Frontal cortex (tissue), 4 donors: ENCODE measurements around the gene CYBC1. TPM values are rescaled to one million over a fixed set of nuclear protein-coding genes. Genes with fewer than 3 reads are reported as not detected.
"Not testable (repeated sequence)": the region's sequence is repeated elsewhere in the genome, so short reads cannot be mapped to it uniquely, and the experiment has no call there.

Experiments
- DNase-seq, 2 donors: peaks; one replicate each; pipeline ENCODE4 v3.0.0; 2012; ENCODE audit warnings: low spot score in 2 of 2
- FAIRE-seq: peaks from 2 replicates; lab custom pipeline; 2012; peaks lifted over from hg19 to GRCh38; lab: Jason Lieb, UNC
- total RNA-seq: library from RNA; depleted of rRNA; stranded (reverse); fragments of >200 nt; gene quantifications from one replicate; pipeline ENCODE4 v1.2.3, GENCODE V29; 2014
- donor health status: control.
- donor health status: control.
- donor health status: control.

The CYBC1 gene
- total RNA-seq, 1 donor from 2014 or later, result 19.2 TPM

GRCh38 chr17:82414548-82415281 lies 35.8 kb downstream of the CYBC1 start:
- no peak for FAIRE-seq
- DNase-seq, result peak; percentile 80 to 83

DNA sequence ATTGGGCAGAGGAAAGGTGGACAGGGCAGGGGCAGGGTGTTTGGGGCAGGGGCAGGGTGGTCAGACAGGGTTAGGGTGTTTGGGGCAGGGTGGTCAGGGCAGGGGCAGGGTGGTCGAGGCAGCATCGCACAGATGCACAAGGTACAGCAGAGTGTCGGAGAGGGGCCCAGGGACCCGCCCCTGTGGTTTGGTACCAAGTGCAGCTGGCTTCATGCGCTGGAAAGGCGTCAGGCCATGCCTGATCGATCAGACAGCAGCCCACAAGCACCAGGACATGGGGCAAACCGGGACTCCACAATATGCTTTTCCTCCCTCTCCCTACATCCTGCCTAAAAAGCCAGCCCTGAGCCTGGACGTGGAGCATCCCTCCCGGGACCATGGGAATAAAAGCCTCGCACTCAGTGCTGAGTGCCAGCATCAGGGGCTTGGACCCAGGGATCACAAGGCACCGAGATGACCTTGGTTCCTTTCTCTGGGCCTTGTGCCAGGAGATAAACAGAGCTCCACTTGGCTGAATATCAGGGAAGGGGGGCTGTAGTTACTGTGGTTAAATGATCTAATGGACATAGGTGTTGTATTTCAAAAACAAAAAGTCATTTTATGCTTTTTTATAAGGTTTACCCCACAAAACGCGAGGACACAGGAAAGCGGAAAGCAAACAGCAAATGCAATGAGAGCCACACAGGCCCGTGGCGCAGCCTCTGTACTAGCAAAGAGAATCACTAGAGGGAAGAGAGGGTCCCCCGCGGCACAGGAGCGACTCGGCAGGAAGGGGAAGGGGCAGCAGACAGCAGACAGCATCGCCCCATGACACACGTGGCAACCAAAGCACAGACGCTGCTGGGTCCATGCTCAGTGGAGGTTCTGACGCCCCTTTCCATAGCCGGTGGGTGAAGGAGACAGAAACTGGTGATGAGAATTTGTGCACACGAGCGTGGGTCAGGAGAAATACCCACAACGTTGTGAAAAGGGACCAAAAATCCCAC lies 37.7 kb downstream of the CYBC1 start:
- DNase-seq (no peak), FAIRE-seq (no peak)

DNA sequence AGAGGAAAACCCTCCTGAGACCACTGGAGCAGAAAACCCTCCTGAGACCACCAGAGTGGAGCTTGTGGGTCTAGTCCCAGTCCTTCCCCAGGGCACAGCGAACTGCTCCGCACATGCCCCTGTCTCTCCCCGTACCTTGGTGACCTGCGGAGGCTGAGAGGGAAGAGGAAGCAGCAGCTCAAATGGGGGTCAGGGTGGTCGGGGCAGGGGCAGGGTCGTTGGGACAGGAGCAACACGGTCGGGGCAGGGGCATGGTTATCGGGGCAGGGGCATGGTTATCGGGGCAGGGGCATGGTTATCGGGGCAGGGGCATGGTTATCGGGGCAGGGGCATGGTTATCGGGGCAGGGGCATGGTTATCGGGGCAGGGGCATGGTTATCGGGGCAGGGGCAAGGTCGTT lies 38.5 kb downstream of the CYBC1 start:
- not testable (repeated sequence) for FAIRE-seq, DNase-seq

- FAIRE-seq (no peak), DNase-seq (no peak)
Measured at GRCh38 chr17:82411396-82412053, 39.0 kb downstream of the CYBC1 start.

GRCh38 chr17:82410014-82410716 lies 40.4 kb downstream of the CYBC1 start:
- FAIRE-seq (no peak), DNase-seq (no peak)

DNA sequence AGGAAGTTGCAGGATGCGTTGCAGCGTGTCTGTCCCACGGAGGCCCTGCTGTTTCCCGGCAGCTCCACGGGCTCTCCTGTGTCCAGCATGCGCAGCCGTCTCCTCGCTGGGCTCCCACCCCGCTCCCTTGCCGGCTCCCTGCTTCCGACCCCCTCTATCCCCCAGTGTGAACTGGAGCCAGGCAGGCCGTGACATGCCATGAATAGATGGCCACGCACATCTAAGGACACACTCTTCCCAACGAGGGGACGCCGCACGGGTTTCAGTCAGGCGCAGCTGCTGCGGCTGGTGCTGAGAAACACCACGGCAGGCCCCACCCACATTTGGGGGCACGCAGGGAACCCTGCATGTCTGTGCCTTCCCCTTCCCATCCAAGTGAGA lies 41.6 kb downstream of the CYBC1 start:
- DNase-seq (no peak), FAIRE-seq (no peak)

- DNase-seq, result no peak
- FAIRE-seq, result no peak
Measured at GRCh38 chr17:82408288-82408937, 42.1 kb downstream of the CYBC1 start.

DNA sequence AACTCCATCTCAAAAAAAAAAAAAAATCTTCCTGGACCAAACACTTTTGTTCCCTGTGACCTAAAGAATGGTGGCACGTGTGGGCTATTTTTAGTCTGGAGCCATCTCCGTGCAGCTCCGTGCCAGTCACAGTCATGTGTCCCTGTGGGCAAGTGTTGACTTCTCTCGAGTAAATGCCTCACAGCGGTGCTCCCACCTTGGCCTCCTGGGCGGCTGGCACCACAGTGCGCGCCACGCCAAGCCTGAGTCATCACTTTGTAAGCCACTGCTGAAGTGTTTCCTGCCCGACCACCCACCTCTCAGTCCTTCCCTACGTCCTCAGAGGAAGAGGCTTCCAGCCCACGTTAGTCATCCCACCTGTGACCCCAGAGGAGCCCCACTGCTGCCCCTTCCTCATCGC lies 43.3 kb downstream of the CYBC1 start:
- no peak for FAIRE-seq
- DNase-seq, result no peak

- DNase-seq, result no peak
- no peak for FAIRE-seq
Measured at GRCh38 chr17:82406131-82406671, 44.4 kb downstream of the CYBC1 start.

- FAIRE-seq (no peak), DNase-seq (no peak)
Measured at GRCh38 chr17:82405051-82405450, 45.5 kb downstream of the CYBC1 start.

GRCh38 chr17:82403662-82404660 lies 46.6 kb downstream of the CYBC1 start:
- DNase-seq (no peak), FAIRE-seq (no peak)

- DNase-seq (no peak), FAIRE-seq (no peak)
Measured at GRCh38 chr17:82402865-82403264, 47.7 kb downstream of the CYBC1 start.

GRCh38 chr17:82400830-82401229 lies 49.7 kb downstream of the CYBC1 start:
- FAIRE-seq (no peak), DNase-seq (peak in 1 of 2 donors; percentile 57)

DNA sequence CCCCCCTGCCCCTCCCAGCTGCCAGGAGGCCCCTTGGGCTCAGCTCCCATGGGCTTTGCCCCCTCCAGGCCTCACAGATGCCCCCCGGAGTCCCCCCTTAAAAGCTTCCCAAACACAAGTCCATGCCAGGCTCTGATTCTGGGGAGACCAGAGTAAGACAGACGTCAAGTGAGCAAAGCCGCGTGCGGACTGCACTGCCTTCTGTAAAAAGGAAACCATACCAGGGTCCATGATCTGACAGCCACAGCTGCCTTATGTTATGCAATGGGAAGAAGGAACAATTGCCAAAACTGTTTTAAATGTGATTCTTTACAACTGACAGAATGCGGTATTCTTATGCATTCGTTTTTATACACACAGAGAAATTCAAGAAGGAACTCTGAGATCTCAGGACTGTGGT lies 50.3 kb downstream of the CYBC1 start:
- DNase-seq (no peak), FAIRE-seq (no peak)

DNA sequence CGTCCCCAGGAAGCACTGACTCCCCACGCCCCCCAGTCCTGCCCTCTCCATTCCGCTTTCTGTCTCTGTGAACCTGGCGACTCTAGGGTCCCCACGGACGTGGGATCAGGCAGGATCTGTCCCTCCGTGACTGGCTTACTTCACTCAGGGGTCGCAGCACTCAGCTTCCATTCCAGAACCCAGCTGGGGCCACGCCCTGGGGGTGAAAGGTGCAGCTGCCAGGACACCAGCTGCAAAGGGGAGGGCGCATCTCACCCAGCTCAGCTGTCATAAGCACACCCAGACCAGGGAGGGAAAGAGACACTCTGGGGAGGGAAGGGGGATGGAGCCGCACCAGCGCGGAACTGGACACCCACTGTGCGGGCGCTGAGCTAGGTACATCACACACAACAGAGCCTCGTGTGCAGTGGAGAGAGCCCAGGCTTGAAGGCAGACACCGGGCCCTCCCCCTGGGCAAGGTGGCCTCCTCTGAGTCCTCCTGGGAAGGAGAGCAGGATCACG lies 50.9 kb downstream of the CYBC1 start:
- FAIRE-seq (no peak), DNase-seq (no peak)

- FAIRE-seq (no peak), DNase-seq (peak; percentile 62 to 74)
Measured at GRCh38 chr17:82399041-82399441, 51.5 kb downstream of the CYBC1 start.

DNA sequence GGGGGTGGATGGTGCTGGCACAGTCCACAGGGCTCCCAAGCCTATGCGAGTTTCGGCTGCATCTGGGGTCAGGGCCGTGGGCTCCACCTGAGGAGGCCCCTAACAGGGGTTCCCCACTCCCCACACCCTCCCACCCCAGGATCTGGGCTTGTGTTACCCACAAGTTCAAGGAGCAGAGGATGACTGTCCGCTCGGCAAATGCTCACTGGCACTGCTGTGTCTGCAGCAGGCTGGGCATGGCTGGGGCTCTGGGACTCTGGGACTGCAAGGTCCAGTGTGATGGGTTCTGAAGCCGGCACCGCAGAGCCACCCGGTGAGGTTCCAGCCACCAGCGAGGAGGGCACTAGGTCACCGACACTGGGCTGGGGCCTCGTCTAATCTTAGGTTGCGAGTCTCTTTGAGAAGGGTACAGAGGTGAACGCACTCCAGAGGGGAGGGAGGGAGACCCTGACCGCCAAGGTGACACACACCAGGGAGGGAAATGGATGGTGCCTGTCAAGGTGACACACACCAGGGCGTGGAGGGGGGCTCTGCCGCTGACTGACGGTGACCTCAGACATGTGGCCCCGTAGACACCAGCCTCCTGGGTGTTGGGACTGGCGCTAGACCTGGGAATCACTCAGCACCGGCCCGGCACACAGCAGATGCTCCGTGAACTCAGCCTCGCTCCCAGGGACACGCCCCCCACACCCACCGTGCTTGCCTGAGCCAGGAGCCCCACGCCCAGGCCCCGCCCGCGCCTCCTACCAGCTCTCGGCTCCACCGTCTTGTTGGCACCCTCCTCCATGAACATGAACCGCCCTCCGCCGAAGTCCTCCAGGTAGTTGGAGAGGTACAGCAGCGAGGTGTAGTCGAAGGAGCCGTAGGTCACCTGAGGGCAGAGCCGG lies 52.9 kb downstream of the CYBC1 start:
- FAIRE-seq (no peak), DNase-seq (no peak)
